ENCODE data around the gene TP53I13. TPM values are rescaled to one million over a fixed set of nuclear protein-coding genes. Genes with fewer than 3 reads are reported as not detected.

The TP53I13 gene
- total RNA-seq, 1 donor, result 57.2 TPM

DNA sequence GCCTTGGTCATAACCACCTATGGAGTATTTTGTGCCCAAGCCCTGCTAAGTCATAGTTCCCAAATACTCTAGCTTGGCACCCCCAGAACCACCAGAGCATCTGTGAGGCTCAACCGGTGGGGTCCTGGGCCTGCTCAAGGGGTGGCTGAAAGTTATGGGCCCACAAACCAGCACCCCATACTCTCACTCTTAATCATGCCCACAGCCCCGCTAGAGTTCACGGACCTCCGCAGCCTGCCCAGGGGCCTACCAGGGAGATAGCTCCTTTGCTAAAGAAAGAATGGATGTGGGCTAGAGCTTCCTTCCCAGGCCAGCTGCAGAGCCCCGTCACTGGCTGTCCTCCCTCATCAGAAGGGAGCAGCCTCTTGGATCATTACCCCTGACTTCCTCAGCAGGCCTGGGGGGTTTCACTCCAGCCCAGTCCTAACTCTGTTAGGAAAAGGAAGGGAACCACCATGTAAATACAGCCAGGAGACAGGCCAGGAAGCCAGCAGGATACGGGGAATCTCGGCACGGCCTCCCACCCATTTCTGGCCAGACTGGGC, 19.6 kb downstream of the TP53I13 start:
- Histone ChIP-seq H3K4me2 (ENCODE audit: insufficient read depth, low read length) (peak overlapping the region; percentile 95), H3K79me2 (ENCODE audit: insufficient read depth, low read length) (peaks cover 59% of the 10 kb centered on the region), H3K36me3 (ENCODE audit: insufficient read depth, low read length) (no peaks in the 10 kb centered on the region), H4K20me1 (ENCODE audit: insufficient read depth, low read length) (peaks cover 61% of the 10 kb centered on the region), H3K4me3 (ENCODE audit: insufficient read depth, low read length) (peak overlapping the region; percentile 91), H3K9me3 (ENCODE audit: low read depth, low read length) (no peaks in the 10 kb centered on the region), H2AFZ (ENCODE audit: low read length) (peak overlapping the region; percentile 62), H3K27me3 (ENCODE audit: insufficient read depth, low read length) (no peaks in the 10 kb centered on the region), H3K4me1 (ENCODE audit: insufficient read depth, low read length) (peaks cover 46% of the 10 kb centered on the region), H3K27ac (ENCODE audit: low read depth, low read length) (peak overlapping the region; percentile 61)
- no peak for DNase-seq (ENCODE audit: insufficient read length, low spot score, missing footprints)
- TF ChIP-seq, protein P1, sequence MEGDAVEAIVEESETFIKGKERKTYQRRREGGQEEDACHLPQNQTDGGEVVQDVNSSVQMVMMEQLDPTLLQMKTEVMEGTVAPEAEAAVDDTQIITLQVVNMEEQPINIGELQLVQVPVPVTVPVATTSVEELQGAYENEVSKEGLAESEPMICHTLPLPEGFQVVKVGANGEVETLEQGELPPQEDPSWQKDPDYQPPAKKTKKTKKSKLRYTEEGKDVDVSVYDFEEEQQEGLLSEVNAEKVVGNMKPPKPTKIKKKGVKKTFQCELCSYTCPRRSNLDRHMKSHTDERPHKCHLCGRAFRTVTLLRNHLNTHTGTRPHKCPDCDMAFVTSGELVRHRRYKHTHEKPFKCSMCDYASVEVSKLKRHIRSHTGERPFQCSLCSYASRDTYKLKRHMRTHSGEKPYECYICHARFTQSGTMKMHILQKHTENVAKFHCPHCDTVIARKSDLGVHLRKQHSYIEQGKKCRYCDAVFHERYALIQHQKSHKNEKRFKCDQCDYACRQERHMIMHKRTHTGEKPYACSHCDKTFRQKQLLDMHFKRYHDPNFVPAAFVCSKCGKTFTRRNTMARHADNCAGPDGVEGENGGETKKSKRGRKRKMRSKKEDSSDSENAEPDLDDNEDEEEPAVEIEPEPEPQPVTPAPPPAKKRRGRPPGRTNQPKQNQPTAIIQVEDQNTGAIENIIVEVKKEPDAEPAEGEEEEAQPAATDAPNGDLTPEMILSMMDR (IDR thresholded peaks at IDR 0.05; ENCODE audit: extremely low read depth, low read depth, low read length), result no peak

DNA sequence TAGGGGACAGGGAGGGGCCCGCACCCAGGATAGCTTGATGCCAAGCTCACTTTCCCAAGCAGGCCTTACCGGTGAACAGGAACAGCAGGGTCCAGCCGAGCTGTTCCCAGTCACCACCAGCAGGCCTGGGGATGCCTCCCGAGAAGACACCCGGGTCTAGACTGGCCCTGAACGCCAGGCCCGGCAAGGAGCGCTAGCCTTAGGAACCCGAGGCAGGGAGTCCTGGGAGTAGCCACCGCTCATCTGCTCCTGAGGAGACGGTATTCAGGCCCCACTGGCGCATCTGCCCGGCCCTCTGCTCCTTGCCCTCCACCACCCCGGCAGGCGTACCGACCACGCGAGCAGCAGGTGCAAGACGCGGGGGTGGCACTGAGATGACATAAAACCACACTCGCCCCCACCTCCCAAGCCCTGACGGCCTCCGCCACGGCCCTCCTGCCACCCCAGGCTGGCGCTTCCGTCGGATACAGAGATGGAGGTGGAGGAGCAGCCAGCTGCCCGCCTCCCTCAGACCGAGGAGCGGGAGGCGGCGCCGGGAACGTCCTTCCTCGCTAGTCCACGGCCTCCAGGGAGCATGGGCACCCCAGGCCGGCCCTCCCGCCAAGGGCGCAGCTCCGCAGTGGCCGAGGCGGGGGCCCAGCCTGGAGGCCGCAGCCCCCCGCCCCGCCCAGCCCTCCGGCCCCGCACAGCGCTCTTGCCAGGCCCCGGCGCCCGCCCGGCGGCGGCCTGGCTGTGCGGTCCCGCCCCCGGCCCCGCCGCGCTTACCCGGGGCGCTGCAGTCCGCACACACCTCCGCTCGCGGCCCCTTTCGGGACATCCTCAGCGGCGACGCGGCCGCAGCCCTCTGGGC, 20.3 kb downstream of the TP53I13 start:
- H3K4me1 ChIP-seq (ENCODE audit: insufficient read depth, low read length), result peaks cover 47% of the 10 kb centered on the region

DNA sequence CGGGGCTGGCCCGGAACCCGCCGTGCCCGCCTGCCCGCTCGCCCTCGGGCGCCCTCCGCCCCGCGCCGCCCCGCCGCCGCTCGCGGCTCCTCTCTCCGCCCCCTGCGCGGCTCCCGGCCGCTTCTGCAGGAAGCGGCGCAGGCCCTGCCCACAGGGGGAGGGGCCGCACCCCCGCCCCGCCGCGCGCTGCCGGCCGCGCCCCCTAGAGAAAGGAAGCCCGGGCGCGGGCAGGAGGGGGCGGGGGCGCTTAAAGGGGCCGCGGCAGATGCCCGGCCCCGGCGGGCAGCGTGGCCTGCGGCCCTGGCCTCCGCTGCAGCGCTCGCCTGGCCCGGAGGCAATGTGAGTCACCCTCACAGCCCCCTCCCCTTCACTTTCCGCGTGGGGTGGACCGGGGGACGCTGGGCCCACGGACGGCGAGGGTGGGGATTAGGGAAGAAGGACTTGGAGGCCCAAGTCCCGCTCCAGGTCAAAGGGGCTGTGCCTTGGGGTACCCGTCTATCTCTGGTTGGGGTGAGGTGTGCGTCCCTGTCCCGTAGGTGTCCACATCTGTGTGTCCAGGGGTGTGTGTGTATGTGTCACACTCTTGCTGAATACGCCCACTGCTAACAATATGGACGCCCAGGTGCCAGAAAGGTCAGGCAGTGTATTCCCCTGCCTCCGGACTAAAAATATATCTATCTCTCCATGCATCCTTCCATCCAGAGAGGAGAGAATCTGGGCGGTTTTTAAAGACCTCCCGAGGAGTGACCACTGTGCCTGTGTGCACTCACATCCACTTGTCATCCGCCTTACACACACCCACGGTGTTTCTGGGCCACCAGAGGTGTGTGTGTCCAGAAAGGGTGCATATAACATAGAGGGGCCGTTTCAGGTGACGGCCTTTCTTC, 21.3 kb downstream of the TP53I13 start, which contains the start of gene GIT1:
TSS of gene GIT1 (minus strand) at position 125 of the 887 bp plus-strand sequence. CDS start 270 bp downstream, outside the sequence.
- DNase-seq (ENCODE audit: insufficient read length, low spot score, missing footprints), result peak; percentile 100
- Histone ChIP-seq H3K79me2 (ENCODE audit: insufficient read depth, low read length) (peaks cover 42% of the 10 kb centered on the region), H3K9me3 (ENCODE audit: low read depth, low read length) (no peaks in the 10 kb centered on the region), H3K4me2 (ENCODE audit: insufficient read depth, low read length) (peak within 1 kb of the TSS; percentile 95), H3K4me1 (ENCODE audit: insufficient read depth, low read length) (peaks cover 52% of the 10 kb centered on the region), H3K27ac (ENCODE audit: low read depth, low read length) (peak within 1 kb of the TSS; percentile 73), H3K4me3 (ENCODE audit: insufficient read depth, low read length) (peak within 1 kb of the TSS; percentile 91), H4K20me1 (ENCODE audit: insufficient read depth, low read length) (peaks cover 51% of the 10 kb centered on the region), H2AFZ (ENCODE audit: low read length) (peak within 1 kb of the TSS; percentile 95), H3K27me3 (ENCODE audit: insufficient read depth, low read length) (no peaks in the 10 kb centered on the region), H3K36me3 (ENCODE audit: insufficient read depth, low read length) (no peaks in the 10 kb centered on the region)
- TF ChIP-seq, protein P1 (IDR thresholded peaks at IDR 0.05; ENCODE audit: extremely low read depth, low read depth, low read length), result no peak

More for the DNA sequence above, 20.3 kb downstream of the TP53I13 start:
- Histone ChIP-seq H3K79me2 (ENCODE audit: insufficient read depth, low read length) (peaks cover 52% of the 10 kb centered on the region), H3K4me3 (ENCODE audit: insufficient read depth, low read length) (peak overlapping the region; percentile 91), H3K27ac (ENCODE audit: low read depth, low read length) (peak overlapping the region; percentile 61), H3K9me3 (ENCODE audit: low read depth, low read length) (no peaks in the 10 kb centered on the region), H3K27me3 (ENCODE audit: insufficient read depth, low read length) (no peaks in the 10 kb centered on the region), H4K20me1 (ENCODE audit: insufficient read depth, low read length) (peaks cover 54% of the 10 kb centered on the region), H2AFZ (ENCODE audit: low read length) (peak overlapping the region; percentile 62), H3K4me2 (ENCODE audit: insufficient read depth, low read length) (peak overlapping the region; percentile 95), H3K36me3 (ENCODE audit: insufficient read depth, low read length) (no peaks in the 10 kb centered on the region)
- DNase-seq (ENCODE audit: insufficient read length, low spot score, missing footprints), result peak; percentile 95
- TF ChIP-seq, protein P1 (IDR thresholded peaks at IDR 0.05; ENCODE audit: extremely low read depth, low read depth, low read length), result no peak
